GM10266 (cell line): Measurements from ENCODE around the gene WDR46.
"Not testable (repeated sequence)": the region's sequence is repeated elsewhere in the genome, so short reads cannot be mapped to it uniquely, and the experiment has no call there.

Experiments used
- DNase-seq: peaks from one replicate; pipeline ENCODE4 v3.0.0; 2012; ENCODE audit errors: extremely low spot score
- TF ChIP-seq, protein P1 (sequence below): IDR thresholded peaks from 2 replicates; pipeline ENCODE4 v1.5.1; 2012; ENCODE audit warnings: mild to moderate bottlenecking, low read depth; ENCODE audit not compliant: control insufficient read depth, insufficient read depth; ENCODE audit errors: missing control alignments

The WDR46 gene

DNA sequence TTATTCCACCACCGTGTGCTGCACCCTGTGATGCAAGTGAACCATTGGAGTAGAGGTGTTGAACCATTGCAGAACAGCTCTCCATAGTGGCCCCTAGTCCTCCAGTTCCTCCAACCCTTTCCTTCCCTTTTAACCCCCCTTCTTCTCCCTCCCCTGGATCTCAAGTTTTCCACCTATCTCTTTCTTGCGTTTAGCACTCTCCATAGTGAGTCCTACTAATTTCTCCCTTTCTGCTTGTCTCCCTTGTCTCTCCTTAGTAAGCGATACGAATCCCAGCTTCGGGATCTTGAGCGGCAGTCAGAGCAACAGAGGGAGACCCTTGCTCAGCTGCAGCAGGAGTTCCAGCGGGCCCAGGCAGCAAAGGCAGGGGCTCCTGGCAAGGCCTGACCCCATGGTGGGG, 1.4 kb upstream of the WDR46 start:
- no peak for DNase-seq
- TF ChIP-seq, protein P1, sequence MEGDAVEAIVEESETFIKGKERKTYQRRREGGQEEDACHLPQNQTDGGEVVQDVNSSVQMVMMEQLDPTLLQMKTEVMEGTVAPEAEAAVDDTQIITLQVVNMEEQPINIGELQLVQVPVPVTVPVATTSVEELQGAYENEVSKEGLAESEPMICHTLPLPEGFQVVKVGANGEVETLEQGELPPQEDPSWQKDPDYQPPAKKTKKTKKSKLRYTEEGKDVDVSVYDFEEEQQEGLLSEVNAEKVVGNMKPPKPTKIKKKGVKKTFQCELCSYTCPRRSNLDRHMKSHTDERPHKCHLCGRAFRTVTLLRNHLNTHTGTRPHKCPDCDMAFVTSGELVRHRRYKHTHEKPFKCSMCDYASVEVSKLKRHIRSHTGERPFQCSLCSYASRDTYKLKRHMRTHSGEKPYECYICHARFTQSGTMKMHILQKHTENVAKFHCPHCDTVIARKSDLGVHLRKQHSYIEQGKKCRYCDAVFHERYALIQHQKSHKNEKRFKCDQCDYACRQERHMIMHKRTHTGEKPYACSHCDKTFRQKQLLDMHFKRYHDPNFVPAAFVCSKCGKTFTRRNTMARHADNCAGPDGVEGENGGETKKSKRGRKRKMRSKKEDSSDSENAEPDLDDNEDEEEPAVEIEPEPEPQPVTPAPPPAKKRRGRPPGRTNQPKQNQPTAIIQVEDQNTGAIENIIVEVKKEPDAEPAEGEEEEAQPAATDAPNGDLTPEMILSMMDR: no peak

DNA sequence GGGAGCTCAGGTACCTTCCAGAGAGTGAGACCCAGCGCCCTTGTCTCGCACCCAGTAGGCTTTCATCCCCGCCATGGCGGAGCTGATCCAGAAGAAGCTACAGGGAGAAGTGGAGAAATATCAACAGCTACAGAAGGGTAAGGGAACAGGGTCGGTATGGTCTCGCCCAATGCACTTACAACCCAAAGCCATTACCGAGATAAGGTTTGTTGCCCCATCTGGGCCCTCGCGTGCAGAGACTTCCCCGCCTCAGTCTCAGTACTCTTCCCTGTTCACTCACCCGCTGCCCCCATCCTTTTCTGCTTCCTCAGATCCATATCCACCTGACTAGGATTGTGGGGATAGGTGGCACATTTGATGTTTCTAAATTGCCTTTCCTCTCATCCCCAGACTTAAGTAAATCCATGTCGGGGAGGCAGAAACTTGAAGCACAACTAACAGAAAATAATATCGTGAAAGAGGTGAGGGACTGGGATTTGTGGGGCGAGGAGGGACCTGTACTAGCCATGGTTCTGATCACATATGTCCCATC, 811 bp upstream of the WDR46 start:
- no peak for DNase-seq
- TF ChIP-seq, protein P1: no peak

DNA sequence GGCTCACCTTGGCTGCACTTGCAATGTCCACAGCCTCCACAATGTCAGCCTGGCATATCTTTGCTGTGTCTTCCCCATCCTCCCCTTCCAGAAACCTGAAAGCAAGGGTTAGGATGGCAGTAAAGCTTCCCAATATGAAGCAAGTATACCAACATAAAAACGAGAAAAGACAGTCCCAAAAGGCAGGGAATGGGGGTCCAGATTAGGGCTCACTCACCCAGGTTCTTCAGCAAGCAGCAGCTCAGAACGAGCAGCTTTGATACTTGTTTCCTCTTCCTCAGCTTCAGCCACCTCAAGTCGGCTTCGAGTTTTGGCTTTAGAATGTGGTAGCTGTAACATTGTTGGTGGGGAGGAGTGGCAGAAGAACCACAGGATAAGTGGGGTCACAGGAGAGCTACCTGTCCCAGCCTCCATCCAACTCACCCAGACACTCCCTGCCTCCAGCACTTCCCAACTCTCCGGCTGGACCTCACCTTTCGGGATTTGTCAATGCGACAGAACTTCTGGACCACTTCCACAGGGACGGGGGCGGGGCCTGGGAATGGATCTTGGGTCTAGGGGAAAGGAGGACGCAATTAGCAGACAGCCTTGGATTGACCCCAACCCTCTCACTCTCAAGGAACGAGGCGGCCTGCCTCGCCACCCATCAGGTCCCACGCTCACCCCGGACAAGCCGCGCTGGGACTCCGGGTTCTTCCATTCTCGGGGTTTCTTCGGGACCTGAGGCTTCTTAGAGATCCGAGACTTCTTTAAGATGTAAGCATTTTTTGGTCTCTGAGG, 708 bp downstream of the WDR46 start:
- DNase-seq: no peak
- TF ChIP-seq, protein P1: no peak

DNA sequence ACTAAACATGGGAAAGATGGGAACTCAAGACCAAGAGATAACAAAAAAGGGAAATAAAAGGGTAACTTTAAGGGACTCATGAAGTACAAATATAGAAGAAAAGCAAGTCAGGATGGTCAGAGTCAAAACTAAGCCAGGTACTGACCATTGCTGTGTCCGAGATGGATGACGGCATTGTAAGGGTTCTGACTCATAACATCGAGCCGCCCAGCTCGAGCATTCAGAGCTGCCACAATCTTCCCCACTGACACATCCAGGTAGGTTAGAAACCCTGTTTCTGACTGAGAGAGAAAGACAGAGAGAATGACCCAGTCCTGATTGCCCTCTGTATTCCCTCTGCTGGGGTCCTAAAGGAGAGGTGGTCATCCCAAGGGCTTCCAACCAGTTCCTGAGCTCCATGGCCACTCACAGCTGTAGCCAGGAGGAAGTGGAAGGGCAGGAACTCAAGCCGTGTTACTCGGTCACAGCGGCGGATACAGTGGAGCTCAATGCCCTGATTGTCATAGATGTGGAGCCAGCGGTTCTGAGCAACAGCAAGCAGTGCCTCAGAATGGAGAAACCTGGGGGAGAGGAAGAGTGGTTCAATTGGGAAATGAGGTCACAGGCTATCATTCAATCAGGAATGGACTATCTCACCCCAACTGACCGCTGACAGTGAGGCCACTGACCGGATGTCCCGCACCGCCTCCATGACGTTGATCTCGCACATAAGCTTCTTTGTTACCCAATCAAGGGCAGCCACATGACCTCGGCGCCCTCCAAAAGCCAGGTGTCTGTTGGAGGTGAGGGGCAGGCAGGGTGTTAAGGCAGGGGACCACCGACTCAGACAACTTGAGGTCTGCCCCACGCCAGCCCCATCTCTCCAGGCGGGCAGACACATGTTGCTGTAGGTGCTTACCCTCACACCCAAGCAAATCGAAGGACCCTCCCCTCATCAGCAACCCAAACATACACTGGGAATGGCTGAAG, 1.8 kb downstream of the WDR46 start:
- TF ChIP-seq, protein P1: no peak
- DNase-seq: no peak

DNA sequence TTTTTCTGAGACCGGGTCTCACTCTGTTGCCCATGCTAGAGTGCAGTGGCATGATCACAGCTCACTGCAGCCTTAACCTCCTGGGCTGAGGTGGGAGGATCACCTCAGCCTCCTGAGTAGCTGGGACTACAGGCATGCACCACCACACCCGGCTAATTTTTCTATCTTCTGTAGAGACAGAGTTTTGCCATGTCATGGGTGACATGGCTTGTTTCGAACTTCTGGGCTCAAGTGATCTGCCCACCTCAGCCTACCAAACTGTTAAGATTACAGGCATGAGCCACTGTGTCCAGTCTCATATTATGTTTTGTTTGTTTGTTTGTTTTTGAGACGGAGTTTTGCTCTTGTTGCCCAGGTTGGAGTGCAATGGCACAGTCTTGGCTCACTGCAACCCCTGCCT, 3.8 kb downstream of the WDR46 start:
- not testable (repeated sequence) for DNase-seq

DNA sequence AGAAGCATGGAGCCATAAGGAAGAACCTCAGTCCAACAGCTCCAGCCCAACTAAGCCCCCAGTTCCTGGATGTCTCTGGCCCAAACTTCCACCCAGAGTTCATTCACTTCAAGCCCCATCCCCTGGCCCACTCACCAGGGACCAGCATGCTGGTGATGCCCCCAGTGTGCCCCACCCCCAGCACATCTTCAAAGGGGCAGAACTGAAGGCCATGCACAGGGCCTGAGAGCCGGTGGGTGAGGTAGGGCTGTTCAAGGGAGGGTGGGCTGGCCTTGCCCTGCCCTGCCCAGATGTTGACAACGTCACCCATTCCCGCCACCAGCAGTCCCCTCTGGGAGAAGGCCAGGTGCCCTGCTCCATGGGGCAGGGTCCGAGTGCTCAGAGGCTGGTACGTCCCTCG, 8.5 kb downstream of the WDR46 start:
- DNase-seq: no peak
- TF ChIP-seq, protein P1: no peak

DNA sequence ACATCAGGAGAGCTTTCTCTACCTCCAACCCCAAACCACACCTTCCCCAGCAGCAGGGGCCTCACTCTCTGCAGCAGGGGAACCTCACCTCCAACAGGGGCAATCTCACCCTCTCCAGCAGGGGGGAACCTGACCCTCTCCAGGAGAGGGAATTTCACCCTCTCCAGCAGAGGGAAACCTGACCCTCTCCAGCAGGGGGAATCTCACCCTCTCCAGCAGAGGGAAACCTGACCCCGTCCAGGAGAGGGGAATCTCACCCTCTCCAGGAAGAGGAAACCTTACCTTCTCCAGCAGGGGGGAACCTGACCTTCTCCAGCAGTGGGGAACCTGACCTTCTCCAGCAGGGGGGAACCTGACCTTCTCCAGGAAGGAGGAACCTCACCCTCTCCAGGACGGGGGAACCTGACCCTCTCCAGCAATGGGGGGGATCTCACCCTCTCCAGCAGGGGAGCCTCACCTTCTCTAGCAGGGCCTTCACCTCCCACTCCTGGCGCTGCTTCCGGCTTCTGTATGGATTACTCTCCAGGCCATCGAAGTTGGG, 9.0 kb downstream of the WDR46 start:
- TF ChIP-seq, protein P1: peak; percentile 30
- no peak for DNase-seq
